SK-N-SH (cell line): ENCODE data around the gene IL17RA. TPM values are rescaled to one million over a fixed set of nuclear protein-coding genes. Genes with fewer than 3 reads are reported as not detected.
A peak's percentile ranks its signal among the peaks of the same experiment; 100 is the strongest.

Experiments used
- CTCF ChIA-PET: fragments of 300-600, 350-600 bp; formaldehyde crosslinking; extraction: SDS; loops from one replicate; lab custom pipeline; 2021; lab: Yijun Ruan, JAX
- POLR2A ChIA-PET: fragments of 350-600 bp; sonication (Branson Sonifier 250); formaldehyde crosslinking; extraction: SDS; loops from one replicate; lab custom pipeline; 2020; ENCODE audit warnings: antibody characterized with exemption, inconsistent platforms; lab: Yijun Ruan, JAX
- DNase-seq: peaks from one replicate; pipeline ENCODE4 v3.0.0; 2012
- H2AFZ ChIP-seq: fragments of 200-600 bp; sonication (generic); 2 replicates; pipeline ENCODE4 v1.8.1; 2016; ENCODE audit warnings: antibody characterized with exemption, mild to moderate bottlenecking, low read depth
- H3F3A ChIP-seq: fragments of 200-600 bp; sonication (generic); replicated peaks from 2 replicates; pipeline ENCODE3; 2016; ENCODE audit warnings: antibody characterized with exemption, mild to moderate bottlenecking; ENCODE audit not compliant: insufficient read depth
- H3K27ac ChIP-seq, 2 experiments: fragments of 200-500 bp in 1 of 2; fragments of 200-600 bp in 1 of 2; sonication (Bioruptor generic) in 1 of 2; sonication (generic), shearing (Covaris generic) in 1 of 2; 2 replicates each; pipeline versions ENCODE4 v1.5.1 to v1.6.1; 2014 to 2016; ENCODE audit warnings: low read depth in 2 of 2, inconsistent platforms in 1 of 2, low read length in 1 of 2, mild to moderate bottlenecking in 1 of 2, mixed read lengths in 1 of 2
- H3K27me3 ChIP-seq: fragments of 200-600 bp; sonication (generic), shearing (Covaris generic); 2 replicates; pipeline ENCODE4 v1.6.1; 2016; ENCODE audit warnings: mixed run types; ENCODE audit not compliant: insufficient read depth
- H3K36me3 ChIP-seq, 2 experiments: fragments of 200-500 bp in 1 of 2; fragments of 200-600 bp in 1 of 2; sonication (Bioruptor generic) in 1 of 2; sonication (generic) in 1 of 2; replicated peaks in 1 of 2; 2 replicates each; pipeline versions ENCODE3 to v1.5.1; 2014 to 2016; ENCODE audit warnings: low read length in 1 of 2, mild to moderate bottlenecking in 1 of 2; ENCODE audit not compliant: insufficient read depth in 2 of 2, control insufficient read depth in 1 of 2
- H3K4me1 ChIP-seq, 2 experiments: fragments of 200-500 bp in 1 of 2; fragments of 200-600 bp in 1 of 2; sonication (Bioruptor generic) in 1 of 2; sonication (generic), shearing (Covaris generic) in 1 of 2; 2 replicates each; pipeline versions ENCODE4 v1.5.1 to v1.6.1; 2014 to 2016; ENCODE audit warnings: low read depth in 1 of 2, low read length in 1 of 2, mixed run types in 1 of 2; ENCODE audit not compliant: insufficient read depth in 2 of 2, control insufficient read depth in 1 of 2
- H3K4me2 ChIP-seq: fragments of 200-600 bp; sonication (generic), shearing (Covaris generic); 2 replicates; pipeline ENCODE4 v1.6.1; 2017; ENCODE audit warnings: mixed run types
- H3K4me3 ChIP-seq, 2 experiments: fragments of 200-500 bp in 1 of 2; fragments of 200-600 bp in 1 of 2; sonication (Bioruptor generic) in 1 of 2; sonication (generic), shearing (Covaris generic) in 1 of 2; 2 replicates each; pipeline versions ENCODE4 v1.5.1 to v1.8.1; 2014 to 2016; ENCODE audit warnings: low read depth in 2 of 2, inconsistent platforms in 1 of 2, low read length in 1 of 2, mild to moderate bottlenecking in 1 of 2, mixed read lengths in 1 of 2, moderate library complexity in 1 of 2
- H3K79me2 ChIP-seq: fragments of 200-600 bp; sonication (generic); 2 replicates; pipeline ENCODE4 v1.8.1; 2017; ENCODE audit warnings: mild to moderate bottlenecking; ENCODE audit not compliant: insufficient read depth
- H3K9ac ChIP-seq: fragments of 200-600 bp; sonication (generic); 2 replicates; pipeline ENCODE4 v1.6.1; 2017; ENCODE audit warnings: mixed run types
- H3K9me2 ChIP-seq: fragments of 200-600 bp; sonication (generic); 2 replicates; pipeline ENCODE4 v1.6.1; 2017; ENCODE audit warnings: mixed run types
- H3K9me3 ChIP-seq: fragments of 200-600 bp; sonication (generic); 2 replicates; pipeline ENCODE4 v1.6.1; 2017; ENCODE audit warnings: mixed run types, mild to moderate bottlenecking, moderate library complexity
- H4K20me1 ChIP-seq: fragments of 200-600 bp; sonication (generic); 2 replicates; pipeline ENCODE4 v1.6.1; 2017; ENCODE audit warnings: mild to moderate bottlenecking, mixed run types; ENCODE audit not compliant: insufficient read depth
- CHD2 ChIP-seq: fragments of 150-350 bp; IDR thresholded peaks from 2 replicates; pipeline ENCODE4 v1.6.1; 2018; ENCODE audit warnings: low read length; ENCODE audit not compliant: partially characterized antibody
- EP300 ChIP-seq, 2 experiments: IDR thresholded peaks; 2 replicates each; pipeline versions ENCODE4 v1.4.0 to v1.6.1; 2012; ENCODE audit warnings: borderline replicate concordance in 1 of 2, low read depth in 1 of 2, low read length in 1 of 2
- JUND ChIP-seq: IDR thresholded peaks from 2 replicates; pipeline ENCODE4 v1.4.0; 2012
- MXI1 ChIP-seq: IDR thresholded peaks from 2 replicates; pipeline ENCODE4 v1.6.1; 2012; ENCODE audit warnings: mild to moderate bottlenecking, low read depth, low read length, improper control_type of control experiment
- SIN3A ChIP-seq: IDR thresholded peaks from 2 replicates; pipeline ENCODE4 v1.6.1; 2012; ENCODE audit warnings: low read depth, mild to moderate bottlenecking, low read length, moderate library complexity, borderline replicate concordance
- TAF1 ChIP-seq: IDR thresholded peaks from 2 replicates; pipeline ENCODE4 v1.6.1; 2012; ENCODE audit warnings: low read depth, mild to moderate bottlenecking, low read length, moderate library complexity, borderline replicate concordance
- YY1 ChIP-seq: IDR thresholded peaks from 2 replicates; pipeline ENCODE4 v1.4.0; 2012; ENCODE audit warnings: low read depth, mild to moderate bottlenecking
- WGBS: methylation state at CpG from one replicate; pipeline ENCODE4 v1.1.6; 2017; ENCODE audit warnings: low lambda C conversion rate; 5-methylcytosine and 5-hydroxymethylcytosine counted together
- polyA plus RNA-seq, 3 experiments: library from polyadenylated mRNA; depleted of rRNA; stranded (reverse); fragments of >200 nt; gene quantifications; 2 replicates each; pipeline ENCODE4 v1.2.3, GENCODE V29; 2012
- TF ChIP-seq, protein P1 (sequence below): fragments of 150-350 bp; IDR thresholded peaks from 2 replicates; pipeline ENCODE4 v1.6.1; 2017; ENCODE audit warnings: antibody characterized with exemption, low read length, low read depth, borderline replicate concordance
- TF ChIP-seq, protein P2 (sequence below): IDR thresholded peaks from 2 replicates; pipeline ENCODE4 v1.6.1; 2012; ENCODE audit warnings: mild to moderate bottlenecking, low read depth, low read length, moderate library complexity
- TF ChIP-seq, protein P3 (sequence below): IDR thresholded peaks from 2 replicates; pipeline ENCODE4 v1.4.0; 2012; ENCODE audit warnings: low read depth, borderline replicate concordance

The IL17RA gene
- polyA plus RNA-seq, 1 of the 3 experiments (the other 2 are of a cell fraction): 4.5 TPM

DNA sequence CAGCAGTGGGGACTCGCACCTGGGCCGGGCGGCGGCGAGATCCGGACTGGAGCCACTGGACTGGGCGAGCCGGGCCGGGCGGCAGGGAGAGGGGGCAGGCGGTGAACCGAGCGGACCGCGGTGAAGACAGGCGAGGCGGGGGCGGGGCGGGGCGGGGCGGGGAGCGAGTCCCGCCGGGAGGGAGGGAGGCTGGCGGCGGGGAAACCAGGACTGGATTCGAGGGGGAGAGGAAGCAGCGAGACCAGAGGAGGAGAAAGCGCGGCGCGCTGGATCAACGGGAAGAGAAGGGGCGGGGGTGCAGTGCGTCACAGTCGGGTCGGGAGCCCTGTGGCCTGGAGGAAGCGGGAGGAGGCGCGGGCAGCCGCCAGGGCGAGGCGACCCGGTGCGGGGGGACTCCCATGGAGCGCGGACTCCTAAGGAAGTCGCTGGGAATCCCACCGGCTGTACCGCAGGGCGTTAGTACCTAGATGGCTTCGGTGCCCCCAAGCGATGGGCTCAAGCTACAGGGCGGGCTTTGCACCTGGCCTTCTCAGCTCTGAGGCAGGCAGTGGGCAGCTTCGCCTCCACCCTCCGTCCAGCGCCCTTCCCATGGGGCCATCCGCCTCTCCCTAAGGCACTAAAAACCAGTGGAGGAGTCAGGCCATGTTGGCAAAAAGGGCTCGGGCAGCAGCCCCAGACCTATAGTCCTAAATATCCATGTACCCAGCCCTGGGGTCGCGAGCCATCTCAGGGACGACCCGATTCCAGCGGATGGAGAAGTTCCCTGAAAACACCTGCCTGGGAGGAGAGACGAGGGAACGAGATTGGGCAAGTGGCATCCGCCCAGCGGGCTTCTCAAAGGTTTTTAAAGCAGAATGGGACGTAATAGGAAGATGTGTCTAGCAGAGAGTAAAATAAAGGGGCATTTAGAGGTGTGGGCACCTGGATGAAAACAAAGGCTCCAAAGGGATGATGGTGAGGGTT lies 36.7 kb downstream of the IL17RA start, which contains the start of gene TMEM121B:
TMEM121B (minus strand) TSS at position 128 of the 963 bp plus-strand sequence. CDS start 233 bp downstream, outside the sequence.
- Histone ChIP-seq H3K4me3 (peak within 1 kb of the TSS; percentile 49 to 57), H4K20me1 (no peaks in the 10 kb centered on the region), H3K4me2 (peak within 1 kb of the TSS; percentile 75), H2AFZ (no peak within 1 kb of the TSS), H3K4me1 (peaks cover 0 to 5% of the 10 kb centered on the region in 2 experiments; a peak in 1 of 4 replicates), H3K27ac (peak within 1 kb of the TSS in 1 of 2 experiments; percentile 50; a peak in 1 of 4 replicates), H3K9me2 (no peaks in the 10 kb centered on the region), H3K27me3 (peaks cover 9% of the 10 kb centered on the region; the same call in 1 of the 2 replicates), H3K9me3 (no peaks in the 10 kb centered on the region), H3F3A (peaks cover 5% of the 10 kb centered on the region), H3K36me3 (no peaks in the 10 kb centered on the region), H3K9ac (no peak within 1 kb of the TSS), H3K79me2 (no peaks in the 10 kb centered on the region)
- 30% methylated on average over 31 of the region's 69 CpGs for WGBS
- ChIA-PET POLR2A (interaction anchor here (0.6 to 1.7 kb wide), 4 partner anchors 16 to 262 kb away, joined by 3 to 6 read pairs (median 3); no protein-coding TSS in a partner anchor), CTCF (interaction anchor here (1.2 kb wide), 3 partner anchors 11 to 36 kb away, joined by 3 to 5 read pairs (median 3); no protein-coding TSS in a partner anchor)
- TF ChIP-seq MXI1 (peak; percentile 41; the same call in 1 of the 2 replicates), YY1 (no peak), CHD2 (peak; percentile 28)
- DNase-seq: peak; percentile 95

DNA sequence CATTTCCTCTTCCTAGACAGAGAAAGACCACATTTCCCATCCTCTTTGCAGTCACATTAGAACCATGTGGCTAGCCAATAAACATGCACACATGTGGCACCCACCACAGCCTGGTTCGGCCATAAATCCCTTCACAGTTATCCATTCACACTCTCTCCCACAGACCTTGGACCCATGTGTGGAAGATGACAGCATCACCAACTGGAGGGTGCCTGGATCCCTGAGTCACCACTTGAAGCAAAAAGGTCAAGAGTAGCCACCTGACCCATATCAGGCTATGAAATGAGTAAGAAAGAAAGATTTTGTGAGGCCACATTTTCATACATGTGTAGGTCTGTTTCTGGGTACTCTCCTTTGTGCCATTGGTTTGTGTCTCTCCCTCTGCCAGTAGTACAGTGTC lies 45.4 kb downstream of the IL17RA start:
- Histone ChIP-seq H3K4me1 (no peaks in the 10 kb centered on the region; a peak in 1 of 4 replicates), H3K79me2 (no peaks in the 10 kb centered on the region), H3K27ac (no peak overlapping the region), H3F3A (no peaks in the 10 kb centered on the region), H4K20me1 (no peaks in the 10 kb centered on the region), H3K36me3 (no peaks in the 10 kb centered on the region), H3K4me3 (no peak overlapping the region)
- POLR2A ChIA-PET: no interaction called here
- no peak for DNase-seq
- TF ChIP-seq CHD2 (no peak), MXI1 (no peak), JUND (no peak), EP300 (IDR thresholded peaks at IDR 0.05; ENCODE audit: borderline replicate concordance in 1 of 2, low read depth in 1 of 2, low read length in 1 of 2) (no peak), SIN3A (no peak), TAF1 (no peak)
- TF ChIP-seq, protein P1, sequence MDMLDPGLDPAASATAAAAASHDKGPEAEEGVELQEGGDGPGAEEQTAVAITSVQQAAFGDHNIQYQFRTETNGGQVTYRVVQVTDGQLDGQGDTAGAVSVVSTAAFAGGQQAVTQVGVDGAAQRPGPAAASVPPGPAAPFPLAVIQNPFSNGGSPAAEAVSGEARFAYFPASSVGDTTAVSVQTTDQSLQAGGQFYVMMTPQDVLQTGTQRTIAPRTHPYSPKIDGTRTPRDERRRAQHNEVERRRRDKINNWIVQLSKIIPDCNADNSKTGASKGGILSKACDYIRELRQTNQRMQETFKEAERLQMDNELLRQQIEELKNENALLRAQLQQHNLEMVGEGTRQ: no peak
- TF ChIP-seq, protein P2, sequence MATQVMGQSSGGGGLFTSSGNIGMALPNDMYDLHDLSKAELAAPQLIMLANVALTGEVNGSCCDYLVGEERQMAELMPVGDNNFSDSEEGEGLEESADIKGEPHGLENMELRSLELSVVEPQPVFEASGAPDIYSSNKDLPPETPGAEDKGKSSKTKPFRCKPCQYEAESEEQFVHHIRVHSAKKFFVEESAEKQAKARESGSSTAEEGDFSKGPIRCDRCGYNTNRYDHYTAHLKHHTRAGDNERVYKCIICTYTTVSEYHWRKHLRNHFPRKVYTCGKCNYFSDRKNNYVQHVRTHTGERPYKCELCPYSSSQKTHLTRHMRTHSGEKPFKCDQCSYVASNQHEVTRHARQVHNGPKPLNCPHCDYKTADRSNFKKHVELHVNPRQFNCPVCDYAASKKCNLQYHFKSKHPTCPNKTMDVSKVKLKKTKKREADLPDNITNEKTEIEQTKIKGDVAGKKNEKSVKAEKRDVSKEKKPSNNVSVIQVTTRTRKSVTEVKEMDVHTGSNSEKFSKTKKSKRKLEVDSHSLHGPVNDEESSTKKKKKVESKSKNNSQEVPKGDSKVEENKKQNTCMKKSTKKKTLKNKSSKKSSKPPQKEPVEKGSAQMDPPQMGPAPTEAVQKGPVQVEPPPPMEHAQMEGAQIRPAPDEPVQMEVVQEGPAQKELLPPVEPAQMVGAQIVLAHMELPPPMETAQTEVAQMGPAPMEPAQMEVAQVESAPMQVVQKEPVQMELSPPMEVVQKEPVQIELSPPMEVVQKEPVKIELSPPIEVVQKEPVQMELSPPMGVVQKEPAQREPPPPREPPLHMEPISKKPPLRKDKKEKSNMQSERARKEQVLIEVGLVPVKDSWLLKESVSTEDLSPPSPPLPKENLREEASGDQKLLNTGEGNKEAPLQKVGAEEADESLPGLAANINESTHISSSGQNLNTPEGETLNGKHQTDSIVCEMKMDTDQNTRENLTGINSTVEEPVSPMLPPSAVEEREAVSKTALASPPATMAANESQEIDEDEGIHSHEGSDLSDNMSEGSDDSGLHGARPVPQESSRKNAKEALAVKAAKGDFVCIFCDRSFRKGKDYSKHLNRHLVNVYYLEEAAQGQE: no peak
- TF ChIP-seq, protein P3, sequence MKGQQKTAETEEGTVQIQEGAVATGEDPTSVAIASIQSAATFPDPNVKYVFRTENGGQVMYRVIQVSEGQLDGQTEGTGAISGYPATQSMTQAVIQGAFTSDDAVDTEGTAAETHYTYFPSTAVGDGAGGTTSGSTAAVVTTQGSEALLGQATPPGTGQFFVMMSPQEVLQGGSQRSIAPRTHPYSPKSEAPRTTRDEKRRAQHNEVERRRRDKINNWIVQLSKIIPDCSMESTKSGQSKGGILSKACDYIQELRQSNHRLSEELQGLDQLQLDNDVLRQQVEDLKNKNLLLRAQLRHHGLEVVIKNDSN: no peak
- TF ChIP-seq, all 33 proteins: peak for 0
- Histone ChIP-seq H3K4me2 (no peak overlapping the region), H3K27me3 (no peaks in the 10 kb centered on the region), H3K9me3 (no peaks in the 10 kb centered on the region), H3K9ac (no peak overlapping the region), H2AFZ (no peak overlapping the region), H3K9me2 (no peaks in the 10 kb centered on the region)
- CTCF ChIA-PET: no interaction called here
- WGBS: 43% methylated on average over 1 of the region's 1 CpG
